Upper lobe of left lung (tissue), 4 donors: ENCODE data around the gene TTR.

ENCODE experiments used
- EP300 ChIP-seq, 4 donors: sonication (generic); formaldehyde crosslinking; IDR thresholded peaks; one replicate each; pipeline ENCODE4 v1.5.1; 2017; ENCODE audit warnings: antibody characterized with exemption in 4 of 4, control low read depth in 2 of 4
- POLR2A ChIP-seq, 4 donors: fragments of 450-650 bp; IDR thresholded peaks; one replicate each; pipeline ENCODE4 v1.5.1; 2016 to 2017; ENCODE audit warnings: antibody characterized with exemption in 4 of 4, mild to moderate bottlenecking in 2 of 4
- TF ChIP-seq, protein P1 (sequence below), 6 experiments: fragments of 450-650 bp in 4 of 6; fragments of 200-600 bp in 2 of 6; sonication (generic) in 2 of 6; IDR thresholded peaks; one replicate each; pipeline ENCODE4 v1.5.1; 2016 to 2019; ENCODE audit warnings: antibody characterized with exemption in 6 of 6

DNA sequence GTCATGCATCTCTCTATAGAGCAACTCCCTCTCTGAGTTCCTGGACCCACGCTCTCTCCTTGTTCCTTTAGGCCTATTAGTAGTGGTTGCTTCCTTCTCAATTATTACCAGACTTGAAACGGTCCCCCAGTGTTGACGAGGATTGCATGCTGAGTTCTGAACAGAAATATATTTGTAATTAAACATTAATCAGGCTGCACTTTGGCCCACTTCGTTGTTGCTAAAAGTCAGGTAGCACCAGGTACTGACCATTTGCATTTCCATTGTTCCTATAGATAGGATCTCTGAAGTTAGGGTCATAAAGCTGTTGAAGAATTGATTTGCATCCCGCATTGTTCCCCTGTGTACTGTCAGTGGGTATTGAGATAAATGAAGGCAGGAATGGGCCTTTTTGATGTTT, 36.9 kb upstream of the TTR start:
- TF ChIP-seq, protein P1, sequence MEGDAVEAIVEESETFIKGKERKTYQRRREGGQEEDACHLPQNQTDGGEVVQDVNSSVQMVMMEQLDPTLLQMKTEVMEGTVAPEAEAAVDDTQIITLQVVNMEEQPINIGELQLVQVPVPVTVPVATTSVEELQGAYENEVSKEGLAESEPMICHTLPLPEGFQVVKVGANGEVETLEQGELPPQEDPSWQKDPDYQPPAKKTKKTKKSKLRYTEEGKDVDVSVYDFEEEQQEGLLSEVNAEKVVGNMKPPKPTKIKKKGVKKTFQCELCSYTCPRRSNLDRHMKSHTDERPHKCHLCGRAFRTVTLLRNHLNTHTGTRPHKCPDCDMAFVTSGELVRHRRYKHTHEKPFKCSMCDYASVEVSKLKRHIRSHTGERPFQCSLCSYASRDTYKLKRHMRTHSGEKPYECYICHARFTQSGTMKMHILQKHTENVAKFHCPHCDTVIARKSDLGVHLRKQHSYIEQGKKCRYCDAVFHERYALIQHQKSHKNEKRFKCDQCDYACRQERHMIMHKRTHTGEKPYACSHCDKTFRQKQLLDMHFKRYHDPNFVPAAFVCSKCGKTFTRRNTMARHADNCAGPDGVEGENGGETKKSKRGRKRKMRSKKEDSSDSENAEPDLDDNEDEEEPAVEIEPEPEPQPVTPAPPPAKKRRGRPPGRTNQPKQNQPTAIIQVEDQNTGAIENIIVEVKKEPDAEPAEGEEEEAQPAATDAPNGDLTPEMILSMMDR (IDR thresholded peaks at IDR 0.05) = no peak
- TF ChIP-seq EP300 (IDR thresholded peaks at IDR 0.05) (no peak), POLR2A (IDR thresholded peaks at IDR 0.05) (no peak)
